ENCODE results near the gene RNF145.

DNA sequence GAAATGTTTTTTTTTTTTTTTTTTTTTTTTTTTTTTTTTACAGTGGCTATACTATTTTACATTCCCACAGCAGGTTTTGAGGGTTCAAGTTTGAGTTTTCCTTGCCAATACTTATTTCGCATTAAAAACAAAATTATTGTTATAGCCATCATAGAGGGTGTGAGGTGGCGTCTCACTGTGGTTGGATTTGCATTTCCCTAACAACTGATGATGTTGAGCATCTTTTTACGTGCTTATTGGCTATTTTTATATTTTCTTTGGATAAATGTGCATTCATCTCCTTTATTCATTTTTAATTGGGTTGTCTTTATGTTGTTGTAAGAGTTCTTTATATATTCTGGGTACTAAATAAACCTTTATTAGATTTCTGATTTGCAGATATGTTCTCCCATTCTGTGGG is 34.8 kb upstream of the RNF145 start:
- TF ChIP-seq POLR2AphosphoS5 (IDR thresholded peaks at IDR 0.05): no peak
- TF ChIP-seq, protein P1, sequence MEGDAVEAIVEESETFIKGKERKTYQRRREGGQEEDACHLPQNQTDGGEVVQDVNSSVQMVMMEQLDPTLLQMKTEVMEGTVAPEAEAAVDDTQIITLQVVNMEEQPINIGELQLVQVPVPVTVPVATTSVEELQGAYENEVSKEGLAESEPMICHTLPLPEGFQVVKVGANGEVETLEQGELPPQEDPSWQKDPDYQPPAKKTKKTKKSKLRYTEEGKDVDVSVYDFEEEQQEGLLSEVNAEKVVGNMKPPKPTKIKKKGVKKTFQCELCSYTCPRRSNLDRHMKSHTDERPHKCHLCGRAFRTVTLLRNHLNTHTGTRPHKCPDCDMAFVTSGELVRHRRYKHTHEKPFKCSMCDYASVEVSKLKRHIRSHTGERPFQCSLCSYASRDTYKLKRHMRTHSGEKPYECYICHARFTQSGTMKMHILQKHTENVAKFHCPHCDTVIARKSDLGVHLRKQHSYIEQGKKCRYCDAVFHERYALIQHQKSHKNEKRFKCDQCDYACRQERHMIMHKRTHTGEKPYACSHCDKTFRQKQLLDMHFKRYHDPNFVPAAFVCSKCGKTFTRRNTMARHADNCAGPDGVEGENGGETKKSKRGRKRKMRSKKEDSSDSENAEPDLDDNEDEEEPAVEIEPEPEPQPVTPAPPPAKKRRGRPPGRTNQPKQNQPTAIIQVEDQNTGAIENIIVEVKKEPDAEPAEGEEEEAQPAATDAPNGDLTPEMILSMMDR (IDR thresholded peaks at IDR 0.05 in 8 of 11, conservative IDR thresholded peaks at IDR 0.05 in 3 of 11): no peak
- TF ChIP-seq POLR2A (IDR thresholded peaks at IDR 0.05): no peak

Data from spleen (tissue), 7 donors.